ENCODE measurements around the gene MDP1.

The MDP1 gene

GRCh38 chr14:24184104-24184970, 31.5 kb downstream of the MDP1 start:
- in situ Hi-C loops (cut with MboI; ENCODE audit: low sequenced_read_pairs) = no loop called here

- in situ Hi-C loops (cut with MboI; ENCODE audit: low sequenced_read_pairs) = no loop called here
Observed at GRCh38 chr14:24183014-24183481, 32.8 kb downstream of the MDP1 start.

- in situ Hi-C loops (cut with MboI; ENCODE audit: low sequenced_read_pairs) = no loop called here
Observed at GRCh38 chr14:24182110-24182882, 33.6 kb downstream of the MDP1 start.

GRCh38 chr14:24181371-24182077, 34.3 kb downstream of the MDP1 start:
- in situ Hi-C loops (cut with MboI; ENCODE audit: low sequenced_read_pairs) = no loop called here

- in situ Hi-C loops (cut with MboI; ENCODE audit: low sequenced_read_pairs) = no loop called here
Observed at GRCh38 chr14:24179961-24180796, 35.7 kb downstream of the MDP1 start.

GRCh38 chr14:24179294-24179960, 36.4 kb downstream of the MDP1 start:
- in situ Hi-C loops (cut with MboI; ENCODE audit: low sequenced_read_pairs) = no loop called here

GRCh38 chr14:24178399-24179178, 37.3 kb downstream of the MDP1 start:
- in situ Hi-C loops (cut with MboI; ENCODE audit: low sequenced_read_pairs) = no loop called here

GRCh38 chr14:24177891-24178290, 38.0 kb downstream of the MDP1 start:
- in situ Hi-C loops (cut with MboI; ENCODE audit: low sequenced_read_pairs) = no loop called here

GRCh38 chr14:24177041-24177825, 38.6 kb downstream of the MDP1 start:
- in situ Hi-C loops (cut with MboI; ENCODE audit: low sequenced_read_pairs) = no loop called here

GRCh38 chr14:24176599-24176998, 39.3 kb downstream of the MDP1 start:
- in situ Hi-C loops (cut with MboI; ENCODE audit: low sequenced_read_pairs) = no loop called here

- in situ Hi-C loops (cut with MboI; ENCODE audit: low sequenced_read_pairs) = no loop called here
Observed at GRCh38 chr14:24172871-24173281, 43.0 kb downstream of the MDP1 start.

GRCh38 chr14:24172261-24172860, 43.5 kb downstream of the MDP1 start:
- in situ Hi-C loops (cut with MboI; ENCODE audit: low sequenced_read_pairs) = no loop called here

- in situ Hi-C loops (cut with MboI; ENCODE audit: low sequenced_read_pairs) = no loop called here
Observed at GRCh38 chr14:24171422-24172260, 44.2 kb downstream of the MDP1 start, which contains the start of gene REC8. TSS of gene REC8 (plus strand) at chr14:24172080. CDS start at chr14:24172553, 473 bp downstream.

GRCh38 chr14:24167469-24168114, 48.3 kb downstream of the MDP1 start:
- in situ Hi-C loops (cut with MboI; ENCODE audit: low sequenced_read_pairs) = no loop called here

- in situ Hi-C loops (cut with MboI; ENCODE audit: low sequenced_read_pairs) = no loop called here
Observed at GRCh38 chr14:24165785-24166184, 50.1 kb downstream of the MDP1 start.

- in situ Hi-C loops (cut with MboI; ENCODE audit: low sequenced_read_pairs) = no loop called here
Observed at GRCh38 chr14:24164518-24164991, 51.3 kb downstream of the MDP1 start.

Data from HL-60/S4 treated with phorbol 12-myristate 13-acetate at 8.2 ng/mL for 4 days and 3 days (cell line).